ENCODE measurements around the gene DNAJC16.

DNAJC16 gene

GRCh38 chr1:15542388-15543250 lies 16.0 kb downstream of the DNAJC16 start:
- no peak for DNase-seq

DNA sequence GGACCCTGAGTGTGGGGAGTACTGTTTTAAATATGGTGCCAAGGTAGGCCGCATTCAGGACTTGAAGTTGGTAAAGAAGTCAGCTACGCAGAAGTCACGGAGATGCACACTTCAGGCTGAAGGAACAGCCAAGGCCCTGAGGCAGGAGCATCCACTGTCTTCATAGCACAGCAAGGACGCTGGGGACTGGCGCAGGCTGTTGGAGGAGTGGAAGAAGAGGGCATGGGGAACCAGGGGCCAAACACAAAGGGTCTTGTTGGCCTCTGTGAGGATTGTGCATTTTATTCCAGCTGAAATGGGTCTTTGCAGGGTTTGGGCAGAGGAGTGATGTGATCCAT lies 16.6 kb downstream of the DNAJC16 start:
- DNase-seq: no peak

GRCh38 chr1:15543589-15544568 lies 17.2 kb downstream of the DNAJC16 start:
- DNase-seq: no peak

GRCh38 chr1:15546641-15547040 lies 20.0 kb downstream of the DNAJC16 start:
- DNase-seq: no peak

DNA sequence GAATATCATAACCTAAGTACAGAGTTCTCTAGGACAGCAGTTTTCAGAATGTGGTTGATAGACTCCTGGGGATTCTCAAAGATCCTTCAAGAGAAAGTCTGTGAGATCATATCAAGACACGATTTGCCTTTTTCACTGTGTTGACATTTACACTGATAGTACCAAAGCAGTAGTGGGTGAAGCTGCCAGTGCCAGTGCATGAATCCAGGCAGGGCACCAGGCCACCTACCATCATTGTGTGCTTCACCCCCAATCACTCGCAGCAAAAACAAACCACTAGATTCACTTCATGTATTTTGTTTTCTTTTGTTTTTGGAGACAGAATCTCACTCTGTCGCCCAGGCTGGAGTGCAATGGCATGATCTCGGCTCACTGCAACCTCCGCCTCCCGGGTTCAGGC lies 23.9 kb downstream of the DNAJC16 start:
- DNase-seq: no peak

DNA sequence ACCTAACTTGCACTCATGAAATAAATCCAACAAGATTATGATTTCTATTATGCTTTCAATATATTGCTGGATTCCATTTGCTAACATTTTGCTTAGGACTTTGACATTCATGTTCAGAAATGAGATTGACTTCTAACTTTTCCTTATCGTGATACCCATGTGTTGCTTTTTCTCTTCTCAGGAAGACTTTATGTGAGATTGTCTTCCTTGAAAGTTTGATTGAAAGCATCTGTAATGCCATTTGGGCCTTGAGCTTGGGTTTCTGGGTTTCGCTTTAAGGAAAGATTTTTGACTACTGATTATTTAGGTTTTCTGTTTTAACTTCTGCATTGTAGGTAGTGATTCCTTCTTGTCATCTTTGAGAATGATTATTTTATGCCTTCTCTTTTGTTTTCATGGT lies 30.4 kb downstream of the DNAJC16 start:
- no peak for DNase-seq

DNA sequence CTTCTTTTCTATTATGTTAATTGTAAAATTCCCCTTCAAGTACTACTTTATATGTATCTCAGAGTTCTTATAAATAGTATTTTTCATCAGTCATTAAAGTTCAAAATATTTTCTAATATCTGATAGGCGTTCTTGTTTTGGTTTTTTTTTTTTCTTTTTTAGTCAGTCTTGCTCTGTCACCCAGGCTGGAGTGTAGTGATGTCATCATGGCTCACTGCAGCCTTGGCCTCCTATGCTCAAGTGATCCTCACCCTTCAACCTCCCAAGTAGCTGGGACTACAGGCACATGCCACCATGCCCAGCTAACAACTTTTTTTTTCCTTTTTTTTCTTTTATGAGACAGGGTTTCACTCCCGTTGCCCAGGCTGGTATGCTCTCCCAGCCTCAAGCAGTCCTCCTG lies 30.9 kb downstream of the DNAJC16 start:
- no peak for DNase-seq

DNA sequence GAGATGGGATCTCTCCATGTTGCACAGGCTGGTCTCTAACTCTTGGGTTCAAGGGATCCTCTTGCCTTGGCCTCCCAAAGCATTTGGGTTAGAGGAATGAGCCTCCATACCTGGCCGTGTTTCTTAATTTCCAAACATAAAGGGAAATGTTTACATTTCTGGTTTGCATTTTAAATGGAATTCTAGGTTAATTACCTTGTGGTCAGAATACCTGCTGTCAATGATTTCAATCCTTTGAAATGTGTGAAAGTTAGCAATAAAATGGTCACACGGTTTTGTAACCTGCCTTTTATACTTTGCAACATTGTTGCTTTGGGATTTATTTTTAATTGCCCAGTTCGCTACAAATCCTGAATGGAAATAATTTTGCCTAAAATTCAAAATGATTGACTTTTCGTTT lies 31.9 kb downstream of the DNAJC16 start:
- no peak for DNase-seq

GRCh38 chr1:15559189-15559810 lies 32.7 kb downstream of the DNAJC16 start:
- no peak for DNase-seq

DNA sequence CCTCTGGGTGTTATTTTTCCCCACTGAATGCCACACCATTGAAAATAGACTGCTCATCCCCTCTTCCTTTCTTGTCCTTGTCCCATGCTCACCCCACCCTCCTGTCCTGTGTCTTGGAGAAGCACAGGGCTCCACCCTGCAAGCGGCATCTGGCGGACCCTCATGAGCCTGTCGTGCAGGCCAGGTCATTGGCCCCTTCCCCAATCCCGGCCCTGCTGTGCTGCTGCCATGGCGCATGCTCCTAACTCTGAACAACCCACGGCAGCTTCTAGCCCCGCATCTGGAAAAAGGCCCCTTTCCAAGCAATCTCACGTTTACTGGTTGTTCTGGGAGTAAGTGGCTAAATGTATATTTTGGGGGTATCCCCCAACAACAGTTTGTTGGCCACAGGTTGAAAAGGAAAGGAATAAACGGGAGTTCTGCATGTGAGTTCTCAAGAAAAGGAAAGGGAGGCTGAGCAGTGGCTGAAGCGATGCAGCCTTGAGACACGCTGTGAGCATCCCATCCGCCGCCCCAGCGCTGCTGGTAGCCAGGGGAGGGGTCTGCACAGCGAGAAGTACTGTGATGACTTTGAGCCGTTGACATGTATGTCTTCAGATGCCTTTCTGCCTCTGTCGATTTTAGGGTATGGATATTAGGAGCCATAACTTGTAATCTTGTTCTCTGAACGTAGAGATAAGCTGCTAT lies 41.9 kb downstream of the DNAJC16 start:
- no peak for DNase-seq

GRCh38 chr1:15570861-15571260 lies 44.2 kb downstream of the DNAJC16 start:
- DNase-seq: no peak

DNA sequence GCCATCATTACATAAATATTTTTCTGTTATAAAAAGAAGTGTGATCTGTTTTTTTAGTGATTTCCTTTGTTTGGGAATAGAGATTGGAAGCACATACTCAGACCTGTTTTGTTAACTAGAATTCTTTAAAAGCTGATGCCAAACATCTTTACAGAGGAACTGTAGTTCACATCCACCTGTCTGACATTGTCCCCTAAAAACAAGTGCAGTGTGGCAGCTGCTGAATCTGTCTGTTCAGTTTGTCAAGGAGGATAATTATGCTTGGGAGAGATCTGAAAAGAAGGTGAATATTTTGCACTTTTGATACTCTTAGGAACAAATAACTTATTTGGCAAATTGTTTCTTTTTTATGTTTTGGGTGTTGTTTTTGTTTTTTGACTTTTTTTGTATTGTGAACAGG lies 44.6 kb downstream of the DNAJC16 start:
- DNase-seq: no peak

DNA sequence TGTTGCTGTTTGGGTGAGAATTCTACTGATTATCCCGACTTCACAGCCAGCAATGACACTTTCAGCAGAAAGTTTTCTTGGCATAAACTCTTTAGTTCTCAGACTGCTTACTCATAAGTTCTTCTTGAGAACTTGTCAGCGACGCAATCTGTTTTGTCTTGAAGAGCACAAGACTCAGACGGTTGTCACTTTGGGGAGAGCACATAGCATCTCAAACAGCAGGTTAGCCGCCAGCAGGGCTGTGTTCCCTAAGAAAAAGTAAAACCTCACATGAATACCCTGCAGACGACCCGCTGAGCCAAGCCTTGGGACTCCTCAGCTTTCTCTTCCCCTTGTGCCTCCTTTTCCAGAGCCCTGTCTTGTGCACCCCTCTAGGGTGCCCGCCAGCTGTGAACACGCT lies 46.8 kb downstream of the DNAJC16 start:
- no peak for DNase-seq

- DNase-seq: no peak
Measured at GRCh38 chr1:15574741-15575140, 48.1 kb downstream of the DNAJC16 start.

GRCh38 chr1:15575549-15576150 lies 49.0 kb downstream of the DNAJC16 start:
- DNase-seq: no peak

GRCh38 chr1:15577691-15578090 lies 51.0 kb downstream of the DNAJC16 start:
- DNase-seq: no peak

DNA sequence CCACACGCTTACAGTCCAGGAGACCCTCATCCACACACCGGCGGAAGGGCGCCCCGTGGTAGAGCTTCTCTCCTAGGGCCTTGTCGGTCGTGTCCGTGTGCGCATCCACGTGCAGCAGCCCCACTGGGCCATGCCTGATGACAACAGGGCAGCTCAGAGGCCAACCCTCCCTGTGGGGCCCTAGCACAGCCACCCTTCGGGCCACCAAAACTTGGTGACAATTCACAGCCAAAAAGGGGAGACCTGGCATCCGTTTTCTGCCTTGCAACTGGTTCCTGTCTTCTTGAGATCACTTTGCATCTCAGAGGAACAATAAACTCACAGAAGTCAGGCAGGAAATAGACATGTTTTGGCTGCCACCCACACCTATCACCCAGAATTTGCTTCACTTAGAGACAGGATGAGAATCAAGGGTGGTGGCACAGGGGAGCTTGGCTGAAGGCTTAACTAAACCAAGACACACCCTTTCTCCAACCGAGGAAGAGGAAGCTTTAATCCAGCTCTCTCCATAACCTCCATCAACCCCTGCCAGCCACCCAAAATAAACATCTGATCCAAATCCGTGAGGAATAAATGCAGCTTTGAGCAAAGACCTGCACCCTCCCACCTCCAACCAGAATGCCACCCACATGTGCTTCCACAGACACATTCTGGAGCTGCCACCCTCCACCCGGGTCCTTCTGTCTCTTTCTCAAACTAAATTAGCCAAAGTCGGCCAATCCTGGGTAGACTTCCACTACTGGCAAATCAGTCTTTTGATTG lies 52.5 kb downstream of the DNAJC16 start:
- no peak for DNase-seq

DNA sequence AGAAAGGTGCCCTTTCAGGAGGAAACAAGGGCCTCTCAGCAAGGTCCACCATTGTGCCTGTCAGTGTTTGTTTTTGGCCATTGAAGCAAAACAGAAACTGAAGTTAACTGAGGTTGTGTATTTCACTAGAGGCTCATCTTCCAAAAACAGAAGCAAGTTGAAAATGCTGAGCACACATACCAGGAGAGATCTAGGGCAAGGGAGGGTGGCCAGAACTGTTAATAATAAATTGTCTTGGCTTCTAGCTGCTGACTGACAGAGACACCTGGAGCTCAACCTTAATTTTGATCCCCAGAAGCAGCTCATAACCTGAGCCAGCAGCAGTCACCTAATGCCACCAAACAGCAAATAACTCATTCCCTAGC lies 53.0 kb downstream of the DNAJC16 start:
- no peak for DNase-seq

DNA sequence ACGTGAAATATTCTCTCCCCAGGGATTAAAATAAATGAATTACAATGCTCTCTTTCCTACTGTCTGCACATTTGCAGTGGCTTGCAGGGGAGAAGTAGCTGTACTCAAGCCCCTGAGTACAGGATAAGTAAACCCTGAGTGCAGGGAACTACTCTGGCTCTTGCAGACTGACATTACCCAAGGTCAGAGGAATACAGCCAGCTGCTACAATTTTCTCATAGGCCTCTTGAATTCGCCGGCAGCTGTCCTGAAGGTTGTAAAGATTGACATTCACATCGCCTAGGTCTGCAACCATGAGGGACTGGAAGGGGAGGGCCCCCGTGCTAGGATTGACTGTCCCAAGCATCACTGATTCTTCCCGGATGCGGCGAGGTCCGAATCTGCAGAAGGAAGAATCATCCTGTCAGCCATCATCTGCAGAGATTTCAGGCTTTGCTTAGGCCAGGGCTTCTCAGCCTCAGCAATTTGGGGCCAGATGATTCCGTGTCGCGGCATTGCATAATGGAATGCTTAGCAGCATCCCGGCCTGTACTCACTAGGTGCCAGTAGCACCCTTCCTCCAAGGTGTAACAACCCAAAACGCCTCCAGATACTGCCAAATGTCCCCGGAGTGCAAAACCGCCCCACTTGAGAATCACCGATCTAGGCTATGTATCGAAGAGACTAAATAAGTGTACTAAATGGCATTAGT lies 56.5 kb downstream of the DNAJC16 start:
- no peak for DNase-seq

- no peak for DNase-seq
Measured at GRCh38 chr1:15584489-15585363, 58.1 kb downstream of the DNAJC16 start, which contains the start of gene AGMAT. AGMAT (minus strand) TSS chr1:15585051; CDS start chr1:15584967, 84 bp downstream.
